GM13977 (cell line): Measurements from ENCODE around the gene AQP5.

Experiments used
- DNase-seq: peaks from one replicate; pipeline ENCODE4 v3.0.0; 2012; ENCODE audit warnings: low spot score
- in situ Hi-C: fragments of 300-500 bp; cut with MboI; formaldehyde crosslinking; loops from one replicate; pipeline ENCODE4 v1.12.0; 2022; ENCODE audit warnings: low sequenced_read_pairs, low pct_unique_long_range_greater_than_20kb, mixed read lengths, inconsistent platforms; ENCODE audit not compliant: unreplicated experiment
- TF ChIP-seq, protein P1 (sequence below): IDR thresholded peaks from 2 replicates; pipeline ENCODE4 v1.5.1; 2012; ENCODE audit warnings: mild to moderate bottlenecking, control low read depth; ENCODE audit not compliant: insufficient read depth; ENCODE audit errors: extremely low read depth, missing control alignments

AQP5 gene

DNA sequence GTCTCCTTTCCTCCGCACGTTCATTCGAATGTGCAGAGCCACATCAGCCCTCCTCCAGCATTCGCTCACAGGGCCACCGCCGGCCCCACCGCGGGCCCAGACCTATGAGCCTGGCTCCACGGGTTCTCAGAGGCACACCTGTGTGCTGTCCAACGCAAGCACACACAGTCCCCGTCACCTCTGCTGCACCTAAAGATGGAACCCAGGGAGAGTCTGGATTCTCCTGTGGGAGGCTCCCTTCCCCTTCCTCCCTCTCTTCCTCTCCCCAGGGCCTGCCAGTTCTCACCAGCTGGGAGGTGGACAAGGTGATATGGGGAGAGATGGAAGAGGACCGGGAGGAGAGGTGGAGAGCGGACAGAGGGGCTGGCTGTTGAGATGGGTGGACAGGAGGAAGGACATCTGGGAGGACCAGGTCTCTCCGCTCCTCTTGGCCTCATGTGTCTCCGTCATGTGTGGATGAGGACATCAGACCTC lies 6.1 kb downstream of the AQP5 start:
- no peak for DNase-seq
- TF ChIP-seq, protein P1, sequence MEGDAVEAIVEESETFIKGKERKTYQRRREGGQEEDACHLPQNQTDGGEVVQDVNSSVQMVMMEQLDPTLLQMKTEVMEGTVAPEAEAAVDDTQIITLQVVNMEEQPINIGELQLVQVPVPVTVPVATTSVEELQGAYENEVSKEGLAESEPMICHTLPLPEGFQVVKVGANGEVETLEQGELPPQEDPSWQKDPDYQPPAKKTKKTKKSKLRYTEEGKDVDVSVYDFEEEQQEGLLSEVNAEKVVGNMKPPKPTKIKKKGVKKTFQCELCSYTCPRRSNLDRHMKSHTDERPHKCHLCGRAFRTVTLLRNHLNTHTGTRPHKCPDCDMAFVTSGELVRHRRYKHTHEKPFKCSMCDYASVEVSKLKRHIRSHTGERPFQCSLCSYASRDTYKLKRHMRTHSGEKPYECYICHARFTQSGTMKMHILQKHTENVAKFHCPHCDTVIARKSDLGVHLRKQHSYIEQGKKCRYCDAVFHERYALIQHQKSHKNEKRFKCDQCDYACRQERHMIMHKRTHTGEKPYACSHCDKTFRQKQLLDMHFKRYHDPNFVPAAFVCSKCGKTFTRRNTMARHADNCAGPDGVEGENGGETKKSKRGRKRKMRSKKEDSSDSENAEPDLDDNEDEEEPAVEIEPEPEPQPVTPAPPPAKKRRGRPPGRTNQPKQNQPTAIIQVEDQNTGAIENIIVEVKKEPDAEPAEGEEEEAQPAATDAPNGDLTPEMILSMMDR, result no peak
- in situ Hi-C loops, result loop anchor here (10.0 kb wide), 1 partner anchor 87 kb away; the partner anchor contains the start of gene ASIC1

DNA sequence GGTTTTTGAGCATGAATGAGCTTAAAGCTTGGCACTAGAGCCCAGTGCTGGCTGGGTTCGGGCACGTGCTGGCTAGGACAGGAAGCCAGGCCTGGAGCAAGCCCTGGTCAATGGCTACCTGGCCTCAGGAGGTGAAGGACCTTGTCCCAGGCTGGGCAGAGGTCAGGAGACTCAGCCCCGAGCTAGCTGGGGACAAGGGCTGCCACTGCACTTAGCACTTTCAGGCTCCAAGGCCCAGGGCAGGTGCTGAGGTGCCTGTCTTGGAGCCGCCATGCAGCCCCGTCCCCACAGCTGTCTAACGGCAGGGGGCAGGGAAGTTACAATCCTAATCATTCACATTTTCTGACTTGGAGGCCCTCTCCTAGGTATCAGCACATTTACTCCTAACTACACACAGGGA lies 6.8 kb downstream of the AQP5 start:
- in situ Hi-C loops, result loop anchor here (10.0 kb wide), 1 partner anchor 86 kb away; the partner anchor contains the start of gene ASIC1

DNA sequence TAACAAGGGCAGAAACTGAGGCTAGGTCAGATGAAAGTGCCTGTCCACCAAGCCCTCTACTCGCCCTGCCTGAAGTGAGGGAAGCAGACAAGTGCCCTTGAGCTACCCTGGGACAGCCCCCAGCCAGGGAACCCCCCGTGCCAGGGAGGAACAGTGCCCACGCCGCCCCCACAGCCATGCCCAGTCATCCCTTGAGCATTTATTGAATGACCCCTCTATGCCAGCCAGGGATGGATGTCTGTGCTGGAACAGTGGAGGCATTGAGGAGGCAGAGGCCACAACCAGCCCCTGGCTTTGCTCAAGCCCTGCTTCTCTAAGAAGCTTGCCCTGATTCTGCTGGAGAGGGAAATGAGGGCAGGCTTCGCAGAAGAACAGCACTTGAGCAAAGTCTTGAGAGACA lies 7.4 kb downstream of the AQP5 start:
- TF ChIP-seq, protein P1, result no peak
- in situ Hi-C loops, result loop anchor here (10.0 kb wide), 1 partner anchor 86 kb away; the partner anchor contains the start of gene ASIC1
- DNase-seq, result no peak

More for the DNA sequence above, 6.8 kb downstream of the AQP5 start:
- no peak for DNase-seq
- TF ChIP-seq, protein P1, result no peak

DNA sequence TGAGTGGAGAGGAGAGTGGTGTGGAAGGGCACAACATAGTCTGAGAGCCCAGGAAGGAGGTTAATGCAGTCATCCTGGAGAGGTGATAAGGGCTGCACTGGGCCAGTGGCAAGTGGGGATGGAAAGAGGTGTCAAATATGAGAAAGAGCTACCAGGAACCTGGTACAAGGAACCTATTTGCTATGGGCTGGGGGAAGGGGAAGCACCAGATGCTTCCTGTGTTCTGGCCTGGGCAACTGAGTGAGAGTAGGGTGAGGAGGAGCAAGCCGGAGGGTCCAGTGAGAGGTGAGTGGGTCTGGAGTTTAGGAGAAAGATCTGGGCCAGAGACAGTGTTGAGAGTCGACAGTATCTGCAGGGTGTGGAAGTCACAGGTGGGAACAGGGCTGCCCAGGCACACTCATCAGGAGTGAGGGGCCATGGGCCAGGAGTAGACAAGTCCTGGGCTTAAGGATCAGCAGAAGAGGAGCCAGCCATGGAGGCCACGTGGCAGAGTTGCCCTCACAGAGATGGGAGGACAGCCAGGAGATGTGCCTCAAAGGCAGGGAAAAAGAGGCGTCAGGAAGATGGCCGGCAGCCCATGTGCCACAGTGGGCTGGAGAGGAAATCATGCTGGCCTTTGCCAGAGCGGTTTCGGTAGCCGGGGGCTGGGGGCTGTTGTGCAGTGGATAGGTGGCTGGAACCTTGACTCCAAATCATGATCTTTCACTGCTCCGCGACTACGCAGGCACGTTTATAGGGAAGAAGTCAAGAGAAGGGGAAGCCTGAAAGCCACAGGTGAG lies 8.2 kb downstream of the AQP5 start:
- no peak for DNase-seq
- in situ Hi-C loops, result loop anchor here (10.0 kb wide), 1 partner anchor 85 kb away; the partner anchor contains the start of gene ASIC1
- TF ChIP-seq, protein P1, result no peak

DNA sequence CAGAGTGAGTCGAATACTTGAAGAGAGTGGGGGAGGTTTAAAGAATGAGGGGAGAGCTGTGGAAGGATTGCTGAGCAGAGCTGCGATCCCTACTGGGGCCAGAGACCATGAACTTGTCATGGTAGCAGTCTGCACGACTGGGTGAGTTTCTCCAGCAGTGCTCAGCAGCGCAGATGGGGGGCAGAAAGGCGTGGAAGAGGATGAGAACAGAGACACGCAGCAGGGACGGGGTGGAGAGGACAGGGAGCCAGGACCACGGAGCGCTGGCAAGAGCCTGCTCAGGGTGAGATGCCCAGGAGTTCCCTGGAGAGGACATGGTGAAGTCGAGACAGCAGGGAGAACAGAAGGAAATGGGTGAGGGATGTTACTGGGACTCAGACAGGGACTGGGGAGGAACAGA lies 9.0 kb downstream of the AQP5 start:
- no peak for DNase-seq
- in situ Hi-C loops, result no loop called here
- TF ChIP-seq, protein P1, result no peak

DNA sequence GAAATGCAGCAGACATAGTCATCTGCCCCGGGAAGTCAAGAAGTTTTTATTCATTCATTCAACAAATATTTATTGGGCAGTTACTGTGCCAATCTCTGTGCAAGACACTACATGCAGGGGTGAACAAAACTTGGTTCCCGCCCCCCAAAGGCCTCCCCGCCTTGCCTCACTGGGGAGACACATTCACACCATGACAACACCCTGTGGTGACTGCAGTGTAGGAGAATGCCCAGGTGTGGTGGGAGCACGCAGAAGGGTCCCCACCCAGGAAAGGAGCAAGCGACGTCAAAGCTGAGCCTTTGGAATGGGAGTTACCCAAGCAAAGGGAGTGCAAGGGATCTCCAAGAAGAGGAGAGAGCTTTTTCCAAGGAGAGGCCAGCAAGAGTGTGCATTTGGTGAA lies 9.5 kb downstream of the AQP5 start:
- TF ChIP-seq, protein P1, result no peak
- in situ Hi-C loops, result no loop called here
- no peak for DNase-seq
